GM19193 (cell line): Measurements from ENCODE around the gene PLCXD1.
A peak's percentile ranks its signal among the peaks of the same experiment; 100 is the strongest.

Experiments
- POLR2A ChIP-seq: IDR thresholded peaks from 4 replicates; pipeline ENCODE4 v1.6.1; 2011; ENCODE audit not compliant: insufficient read depth, insufficient read length; ENCODE audit errors: extremely low read depth

Gene PLCXD1, protein sequence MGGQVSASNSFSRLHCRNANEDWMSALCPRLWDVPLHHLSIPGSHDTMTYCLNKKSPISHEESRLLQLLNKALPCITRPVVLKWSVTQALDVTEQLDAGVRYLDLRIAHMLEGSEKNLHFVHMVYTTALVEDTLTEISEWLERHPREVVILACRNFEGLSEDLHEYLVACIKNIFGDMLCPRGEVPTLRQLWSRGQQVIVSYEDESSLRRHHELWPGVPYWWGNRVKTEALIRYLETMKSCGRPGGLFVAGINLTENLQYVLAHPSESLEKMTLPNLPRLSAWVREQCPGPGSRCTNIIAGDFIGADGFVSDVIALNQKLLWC

DNA sequence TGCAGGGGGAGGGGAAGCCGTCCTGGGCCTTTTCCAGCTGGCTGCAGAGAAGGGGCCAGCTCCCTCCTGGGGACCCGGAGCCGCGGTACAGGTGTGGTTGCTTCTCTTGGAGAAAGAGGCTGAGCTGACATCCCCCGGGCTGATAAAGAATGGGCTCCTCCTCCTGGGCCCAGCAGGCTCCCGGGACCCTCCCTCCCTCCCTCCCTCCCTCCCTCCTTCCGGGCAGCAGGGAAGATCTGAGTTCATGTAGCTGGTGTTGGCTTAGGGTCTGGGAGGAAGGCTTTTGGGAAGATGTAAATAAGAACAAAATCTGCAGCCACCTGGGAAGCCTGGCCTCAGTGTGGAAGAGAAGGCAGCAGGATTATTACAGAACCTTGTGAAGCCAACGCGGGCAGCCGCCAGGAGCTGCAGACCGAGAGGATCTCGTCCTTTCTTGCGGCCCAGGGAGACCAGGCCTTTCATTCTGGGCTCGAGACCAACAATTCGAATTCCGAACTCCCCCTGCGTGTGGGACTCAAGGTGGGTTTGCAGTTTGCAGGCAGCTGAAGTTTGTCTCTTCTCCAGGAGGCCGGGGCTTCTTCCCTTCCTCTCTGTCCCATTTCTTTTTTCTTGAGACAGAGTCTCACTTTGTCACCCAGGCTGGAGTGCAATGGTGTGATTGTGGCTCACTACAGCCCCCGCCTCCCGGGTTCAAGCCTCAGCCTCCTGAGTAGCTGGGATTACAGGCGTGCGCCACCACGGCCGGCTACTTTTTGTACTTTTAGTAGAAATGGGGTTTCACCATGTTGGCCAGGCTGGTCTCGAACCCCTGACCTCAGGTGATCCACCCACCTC, at the start of gene PLCXD1:
PLCXD1 (plus strand) TSS at position 216 of the 834 bp plus-strand sequence. CDS start 2,807 bp downstream, outside the sequence.
- peak; percentile 40 for TF ChIP-seq POLR2A

DNA sequence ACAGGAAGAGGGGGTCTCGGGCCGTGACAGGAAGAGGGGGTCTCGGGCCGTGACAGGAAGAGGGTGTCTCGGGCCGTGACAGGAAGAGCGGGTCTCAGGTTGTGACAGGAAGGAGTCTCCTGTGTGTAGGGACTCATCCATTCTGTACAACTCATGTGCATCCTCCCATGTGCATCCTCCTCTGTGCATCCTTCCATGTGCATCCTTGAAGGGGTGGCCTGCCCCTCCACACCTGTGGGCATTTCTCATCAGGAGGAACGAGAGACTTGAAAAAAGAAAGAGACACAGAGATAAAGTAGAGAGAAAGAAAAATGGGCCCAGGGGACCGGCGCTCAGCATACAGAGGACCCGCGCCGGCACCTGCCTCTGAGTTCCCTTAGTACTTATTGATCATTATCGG, 30.2 kb upstream of the PLCXD1 start:
- no peak for TF ChIP-seq POLR2A

DNA sequence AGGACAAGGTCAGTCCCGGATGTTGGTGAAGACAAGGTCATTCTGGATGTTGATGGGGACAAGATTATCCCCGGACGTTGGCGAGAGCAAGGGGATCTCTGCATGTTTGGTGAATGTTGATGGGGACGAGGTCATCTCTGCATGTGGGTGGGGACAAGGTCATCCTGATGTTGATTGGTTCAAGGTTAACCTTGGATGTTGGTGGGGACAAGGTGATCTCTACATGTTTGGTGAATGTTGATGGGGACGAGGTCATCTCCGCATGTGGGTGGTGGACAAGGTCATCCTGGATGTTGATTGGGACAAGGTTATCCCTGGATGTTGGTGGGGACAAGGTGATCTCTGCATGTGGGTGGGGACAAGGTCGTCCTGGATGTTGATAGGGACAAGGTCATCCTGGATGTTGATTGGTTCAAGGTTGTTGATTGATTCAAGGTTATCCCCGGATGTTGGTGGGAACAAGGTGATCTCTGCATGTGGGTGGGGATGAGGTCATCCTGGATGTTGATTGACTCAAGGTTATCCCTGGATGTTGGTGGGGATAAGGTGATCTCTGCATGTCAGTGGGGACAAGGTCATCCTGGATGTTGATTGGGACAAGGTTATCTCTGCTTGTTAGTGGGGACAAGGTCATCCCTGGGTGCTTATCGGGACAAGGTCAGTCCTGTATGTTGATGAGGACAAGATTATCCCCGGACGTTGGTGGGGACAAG, 28.8 kb upstream of the PLCXD1 start:
- no peak for TF ChIP-seq POLR2A

DNA sequence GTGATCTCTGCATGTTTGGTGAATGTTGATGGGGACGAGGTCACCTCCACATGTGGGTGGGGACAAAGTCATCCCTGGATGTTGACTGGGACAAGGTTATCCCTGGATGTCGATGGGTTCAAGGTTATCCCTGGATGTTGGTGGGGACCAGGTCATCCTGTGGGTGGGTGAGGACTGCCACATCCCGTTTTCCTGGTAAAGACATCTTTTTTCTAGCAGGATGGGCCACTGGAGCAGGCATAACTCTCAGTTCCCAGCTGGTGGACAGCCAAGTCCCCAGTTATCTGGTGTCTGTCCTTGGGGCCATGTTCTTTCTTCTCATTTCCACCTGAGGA, 28.3 kb upstream of the PLCXD1 start:
- TF ChIP-seq POLR2A: no peak

DNA sequence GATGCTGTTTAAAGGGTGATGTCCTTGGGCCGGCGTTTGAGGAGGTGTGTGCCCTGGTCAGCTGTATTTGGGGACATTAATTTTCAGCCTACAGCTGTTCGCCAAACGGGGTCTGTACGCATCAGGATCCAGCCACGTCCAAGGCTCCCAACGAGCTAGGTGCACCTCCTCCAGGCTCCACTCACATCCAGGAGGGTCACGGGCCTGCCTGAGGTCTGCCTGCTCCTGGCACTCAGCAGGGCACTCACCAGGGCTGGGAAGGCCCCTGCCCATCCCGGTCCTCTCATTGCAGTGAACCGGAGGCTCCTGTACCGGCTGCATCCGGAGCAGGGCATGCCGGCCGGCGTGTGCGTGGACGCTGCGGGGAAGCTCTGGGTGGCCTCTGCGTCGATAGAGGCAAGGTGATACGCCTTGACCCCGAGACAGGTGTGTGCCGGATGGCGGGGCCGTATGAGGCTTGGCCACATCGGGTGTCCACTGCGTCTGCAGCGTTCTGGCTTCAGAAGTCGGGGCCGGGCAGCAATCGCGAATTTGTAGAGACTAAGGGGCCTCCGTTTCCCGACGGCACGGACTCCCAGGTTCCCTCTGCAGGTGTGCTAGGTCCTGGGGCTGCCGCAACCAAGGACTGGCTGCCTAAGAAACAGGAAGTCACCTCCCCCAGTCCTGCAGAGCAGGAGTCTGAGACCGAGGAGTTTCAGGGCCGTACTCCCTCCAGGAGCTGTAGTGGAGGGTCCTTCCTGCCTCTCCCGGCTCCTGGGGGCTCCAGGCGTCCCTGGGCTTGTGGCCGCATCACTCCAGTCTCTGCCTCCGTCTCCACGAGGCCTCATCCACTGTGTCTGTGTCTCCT, 27.5 kb upstream of the PLCXD1 start:
- TF ChIP-seq POLR2A: no peak

DNA sequence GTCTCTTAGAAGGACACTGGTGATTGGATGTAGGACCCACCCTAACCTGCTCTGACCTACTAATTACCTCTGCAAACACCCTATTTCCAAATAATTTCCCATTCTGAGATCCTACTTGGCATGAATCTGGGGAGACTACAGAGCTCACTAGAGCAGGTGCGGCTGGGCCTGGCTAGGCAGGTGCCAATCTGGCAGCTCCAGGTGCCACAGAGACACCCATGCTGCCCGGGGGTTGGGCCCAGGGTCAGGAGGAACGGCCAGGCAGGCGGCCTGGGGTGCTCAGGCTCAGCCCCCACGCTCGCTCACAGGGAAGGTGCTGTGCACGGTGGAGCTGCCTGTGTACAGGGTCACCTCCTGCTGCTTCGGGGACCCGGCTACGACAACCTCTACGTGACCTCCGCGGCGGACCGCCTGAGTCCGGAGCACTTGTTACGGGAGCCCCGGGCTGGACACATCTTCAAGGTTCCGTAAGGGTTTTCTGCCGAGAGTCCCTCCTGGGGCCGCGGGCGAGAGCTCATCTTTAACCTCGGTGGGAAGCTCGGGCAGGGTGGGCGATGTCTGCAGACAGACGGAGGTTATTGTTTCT, 26.5 kb upstream of the PLCXD1 start:
- TF ChIP-seq POLR2A: no peak

DNA sequence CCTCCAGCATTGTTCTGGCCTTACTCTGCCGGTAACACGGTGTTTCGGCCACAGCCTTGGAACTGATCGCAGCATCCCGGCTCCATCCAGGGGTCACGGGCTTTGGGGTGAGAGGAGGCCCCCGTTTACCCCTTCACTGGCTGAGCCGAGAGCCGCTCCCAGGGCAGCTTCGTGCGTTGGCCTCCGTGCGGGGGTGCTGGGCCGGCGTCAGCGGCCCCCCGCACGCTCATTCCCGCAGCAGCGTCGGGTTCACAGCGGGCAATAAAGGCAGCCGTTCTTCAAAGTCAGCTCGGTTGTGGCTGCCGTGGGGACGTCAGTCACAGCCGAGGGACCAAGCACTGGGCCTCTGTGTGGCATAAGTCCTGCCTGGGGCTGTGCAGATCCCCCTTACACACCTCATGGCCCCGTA, 25.3 kb upstream of the PLCXD1 start:
- no peak for TF ChIP-seq POLR2A

DNA sequence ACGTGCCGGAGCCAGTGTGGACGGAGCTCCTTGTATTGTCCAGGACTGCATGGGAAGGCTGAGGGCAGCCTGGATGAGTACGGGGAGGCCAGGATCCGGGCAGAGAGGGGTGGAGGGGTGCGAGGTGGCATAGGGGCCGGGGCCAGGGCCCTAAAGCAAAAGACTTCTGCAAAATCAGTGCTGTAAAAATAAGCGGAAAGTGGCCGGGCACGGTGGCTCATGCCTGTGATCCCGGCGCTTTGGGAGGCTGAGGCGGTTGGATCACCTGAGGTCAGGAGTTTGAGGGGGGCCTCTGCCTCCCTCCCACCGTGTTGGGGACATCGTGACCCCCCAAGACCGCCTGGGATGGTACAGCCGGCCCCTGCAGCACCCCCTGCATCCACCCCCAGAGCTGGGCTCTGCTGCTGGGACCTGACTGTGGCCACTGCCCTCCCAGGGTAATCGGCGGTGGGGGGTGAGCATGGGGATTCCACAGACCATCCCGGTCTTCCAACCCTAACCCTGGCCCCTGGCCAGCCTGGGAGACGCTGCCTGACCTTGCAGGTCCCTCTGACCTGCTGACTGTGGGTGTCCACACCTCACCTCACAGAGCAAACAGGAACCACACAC, 23.4 kb upstream of the PLCXD1 start:
- no peak for TF ChIP-seq POLR2A

DNA sequence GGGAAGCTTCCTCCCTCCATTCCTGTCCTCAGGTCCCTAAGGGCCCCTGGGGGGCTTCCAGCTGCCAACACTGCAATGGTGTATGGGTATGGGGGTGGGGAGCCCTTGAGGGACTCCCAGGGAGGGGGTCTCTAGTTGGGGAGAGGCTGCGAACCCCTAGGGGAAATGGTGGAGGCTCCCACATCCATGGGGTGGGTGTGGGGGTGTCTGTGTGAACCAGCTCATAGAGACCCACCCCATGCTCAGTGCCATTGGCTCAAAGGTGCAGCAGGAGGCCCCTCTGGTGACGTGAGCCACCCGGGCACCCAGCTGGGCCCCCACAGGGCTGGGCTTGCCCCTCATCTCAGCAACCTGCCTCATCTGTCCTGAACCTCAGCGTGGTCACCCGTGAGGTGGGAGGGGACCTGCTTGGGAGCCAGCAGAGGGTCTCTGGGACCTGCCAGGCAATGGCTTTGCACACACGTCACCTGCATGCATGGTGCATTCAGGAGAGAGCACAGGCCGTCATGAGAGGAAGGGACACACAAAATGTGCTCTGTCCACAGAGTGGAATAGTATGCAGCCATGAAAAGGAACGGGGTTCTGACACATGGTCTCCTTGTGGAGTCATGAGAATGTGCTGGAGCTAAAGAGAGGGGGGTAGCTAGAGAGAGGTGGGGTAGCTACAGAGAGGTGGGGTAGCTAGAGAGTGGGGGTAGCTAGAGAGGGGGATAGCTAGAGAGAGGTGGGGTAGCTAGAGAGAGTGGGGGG, 22.7 kb upstream of the PLCXD1 start:
- TF ChIP-seq POLR2A: no peak

DNA sequence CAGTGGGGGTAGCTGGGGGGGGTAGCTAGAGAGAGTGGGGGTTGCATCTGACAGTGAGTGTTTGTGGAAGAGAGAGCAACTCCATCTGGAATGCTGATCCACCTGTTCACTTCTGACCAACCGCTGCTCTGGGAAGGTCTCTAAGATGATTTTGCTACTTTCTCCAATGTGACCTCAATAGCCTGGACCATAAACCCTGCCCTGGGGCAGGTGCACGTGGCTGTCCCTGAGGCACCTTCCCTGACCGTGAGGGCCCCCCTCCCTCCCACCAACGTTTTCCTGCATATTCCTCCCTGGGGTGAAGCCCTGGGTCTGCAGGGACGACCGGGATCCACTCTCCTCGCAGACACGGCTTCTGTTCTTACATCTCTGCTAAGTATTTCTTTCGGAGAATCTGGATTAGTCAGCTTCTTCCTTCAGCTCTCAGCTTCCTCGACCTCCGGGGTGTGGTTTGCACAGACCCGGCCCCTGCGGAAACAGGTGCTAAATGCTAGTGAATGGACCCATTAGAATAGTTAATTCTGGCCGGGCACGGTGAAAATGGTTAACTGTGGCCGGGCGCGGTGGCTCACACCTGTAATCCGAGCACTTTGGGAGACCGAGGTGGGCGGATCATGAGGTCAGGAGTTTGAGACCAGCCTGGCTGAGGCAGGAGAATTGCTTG, 21.4 kb upstream of the PLCXD1 start:
- TF ChIP-seq POLR2A: no peak

DNA sequence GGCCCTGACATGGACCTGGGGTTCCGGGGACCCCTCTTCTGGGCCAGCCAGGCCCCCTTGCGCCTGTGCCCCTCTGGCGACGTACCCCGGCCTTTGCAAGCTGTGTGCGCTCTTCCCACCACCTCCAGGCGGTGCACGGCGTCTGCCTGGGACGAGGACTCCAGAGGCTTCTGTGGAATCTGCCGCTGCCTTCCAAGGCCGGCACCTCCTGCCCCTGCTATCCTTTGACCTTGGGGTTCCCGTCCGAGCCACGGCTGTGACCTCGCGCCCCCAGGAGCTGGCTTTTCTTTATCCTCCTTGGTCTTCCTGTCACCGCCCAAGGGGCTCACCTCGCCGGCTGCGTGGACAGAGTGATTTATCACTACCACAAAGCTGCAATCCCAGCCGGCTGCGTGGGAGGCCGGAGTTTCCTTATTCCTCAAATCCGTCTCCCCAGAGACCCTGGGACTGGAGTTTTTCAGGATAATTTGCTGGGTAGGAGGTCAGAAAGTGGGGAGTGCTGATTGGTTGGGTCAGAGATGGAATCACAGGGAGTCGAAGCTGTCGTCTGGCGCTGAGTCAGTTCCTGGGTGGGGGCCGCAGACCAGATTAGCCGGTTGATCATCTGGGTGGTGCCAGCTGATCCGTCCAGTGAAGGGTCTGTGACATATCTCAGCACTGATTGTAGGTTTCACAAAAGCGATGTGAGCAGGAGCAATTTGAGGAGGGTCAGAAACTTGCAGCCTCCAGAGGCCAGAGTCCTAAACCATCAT, 19.8 kb upstream of the PLCXD1 start:
- TF ChIP-seq POLR2A: no peak

DNA sequence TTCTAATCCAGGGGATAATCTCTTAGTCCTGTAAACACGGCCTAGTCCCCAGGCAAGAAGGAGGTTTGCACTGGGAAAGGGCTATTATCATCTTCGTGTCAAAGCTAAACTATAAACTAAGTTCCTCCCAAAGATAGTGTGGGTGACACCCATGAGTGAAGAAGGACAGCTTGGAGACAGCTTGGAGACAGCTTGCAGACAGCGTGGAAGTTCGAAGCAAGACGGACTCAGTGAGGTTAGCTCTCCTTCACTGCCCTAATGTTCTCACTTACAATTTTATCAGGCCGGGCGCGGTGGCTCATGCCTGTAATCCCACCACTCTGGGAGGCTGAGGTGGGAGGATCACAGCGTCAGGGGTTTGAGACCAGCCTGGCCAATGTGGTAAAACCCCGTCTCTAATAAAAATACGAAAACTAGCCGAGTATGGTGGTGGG, 19.2 kb upstream of the PLCXD1 start:
- TF ChIP-seq POLR2A: no peak
